Neutrophil (primary cell): Measurements from ENCODE around the gene RAB8B.

ENCODE experiments used
- H3K27ac ChIP-seq: fragments of 200-600 bp; sonication (generic); 2 replicates; pipeline ENCODE4 v1.5.1; 2016; ENCODE audit warnings: mild to moderate bottlenecking, moderate library complexity
- H3K27me3 ChIP-seq: fragments of 200-600 bp; sonication (generic); 2 replicates; pipeline ENCODE4 v1.6.0; 2016; ENCODE audit warnings: mild to moderate bottlenecking
- H3K36me3 ChIP-seq: fragments of 200-600 bp; sonication (generic); 2 replicates; pipeline ENCODE4 v1.5.1; 2017
- H3K4me1 ChIP-seq, 2 experiments: fragments of 200-600 bp in 1 of 2; sonication (generic) in 1 of 2; 1 replicate in 1 of 2; 2 replicates in 1 of 2; pipeline versions ENCODE4 v1.5.1 to v1.6.1; 2013 to 2016; ENCODE audit warnings: low read depth in 1 of 2, low read length in 1 of 2, mild to moderate bottlenecking in 1 of 2, moderate library complexity in 1 of 2; ENCODE audit not compliant: control insufficient read depth in 1 of 2, insufficient read depth in 1 of 2
- H3K4me3 ChIP-seq, 2 experiments: fragments of 200-600 bp in 1 of 2; sonication (generic) in 1 of 2; 1 replicate in 1 of 2; 2 replicates in 1 of 2; pipeline ENCODE4 v1.5.1; 2013 to 2016; ENCODE audit warnings: low read depth in 1 of 2, low read length in 1 of 2, mild to moderate bottlenecking in 1 of 2, moderate library complexity in 1 of 2
- H3K9me3 ChIP-seq: fragments of 200-600 bp; sonication (generic); 2 replicates; pipeline ENCODE4 v1.5.1; 2016
- TF ChIP-seq, protein P1 (sequence below): fragments of 200-600 bp; sonication (generic); IDR thresholded peaks from 2 replicates; pipeline ENCODE4 v1.5.1; 2016; ENCODE audit warnings: antibody characterized with exemption

Gene RAB8B

DNA sequence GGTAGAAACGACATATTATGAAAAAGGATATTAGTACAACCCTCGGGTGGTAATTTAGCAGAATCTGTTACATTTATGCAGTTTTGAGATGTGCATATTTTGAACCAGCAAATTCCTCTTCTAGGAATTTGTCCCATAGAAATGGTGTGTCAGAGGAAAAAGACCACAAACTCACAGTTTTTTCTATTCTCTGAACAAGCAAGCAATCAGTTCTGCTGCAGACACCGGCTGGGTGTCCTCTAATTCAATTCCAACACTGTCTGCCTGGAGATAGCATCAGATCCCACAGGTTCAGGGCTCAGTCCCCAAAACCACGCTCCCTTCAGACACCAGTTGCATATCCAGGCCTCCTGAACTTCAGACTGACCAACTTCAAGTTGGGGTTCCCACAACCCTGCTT lies 124.4 kb downstream of the RAB8B start:
- TF ChIP-seq, protein P1, sequence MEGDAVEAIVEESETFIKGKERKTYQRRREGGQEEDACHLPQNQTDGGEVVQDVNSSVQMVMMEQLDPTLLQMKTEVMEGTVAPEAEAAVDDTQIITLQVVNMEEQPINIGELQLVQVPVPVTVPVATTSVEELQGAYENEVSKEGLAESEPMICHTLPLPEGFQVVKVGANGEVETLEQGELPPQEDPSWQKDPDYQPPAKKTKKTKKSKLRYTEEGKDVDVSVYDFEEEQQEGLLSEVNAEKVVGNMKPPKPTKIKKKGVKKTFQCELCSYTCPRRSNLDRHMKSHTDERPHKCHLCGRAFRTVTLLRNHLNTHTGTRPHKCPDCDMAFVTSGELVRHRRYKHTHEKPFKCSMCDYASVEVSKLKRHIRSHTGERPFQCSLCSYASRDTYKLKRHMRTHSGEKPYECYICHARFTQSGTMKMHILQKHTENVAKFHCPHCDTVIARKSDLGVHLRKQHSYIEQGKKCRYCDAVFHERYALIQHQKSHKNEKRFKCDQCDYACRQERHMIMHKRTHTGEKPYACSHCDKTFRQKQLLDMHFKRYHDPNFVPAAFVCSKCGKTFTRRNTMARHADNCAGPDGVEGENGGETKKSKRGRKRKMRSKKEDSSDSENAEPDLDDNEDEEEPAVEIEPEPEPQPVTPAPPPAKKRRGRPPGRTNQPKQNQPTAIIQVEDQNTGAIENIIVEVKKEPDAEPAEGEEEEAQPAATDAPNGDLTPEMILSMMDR = no peak
- peaks cover 9% of the 10 kb centered on the region for H3K27me3 ChIP-seq
- no peaks in the 10 kb centered on the region for H3K36me3 ChIP-seq
- H3K4me3 ChIP-seq = no peak overlapping the region
- no peak overlapping the region for H3K27ac ChIP-seq
- H3K4me1 ChIP-seq = no peaks in the 10 kb centered on the region
- no peaks in the 10 kb centered on the region for H3K9me3 ChIP-seq

DNA sequence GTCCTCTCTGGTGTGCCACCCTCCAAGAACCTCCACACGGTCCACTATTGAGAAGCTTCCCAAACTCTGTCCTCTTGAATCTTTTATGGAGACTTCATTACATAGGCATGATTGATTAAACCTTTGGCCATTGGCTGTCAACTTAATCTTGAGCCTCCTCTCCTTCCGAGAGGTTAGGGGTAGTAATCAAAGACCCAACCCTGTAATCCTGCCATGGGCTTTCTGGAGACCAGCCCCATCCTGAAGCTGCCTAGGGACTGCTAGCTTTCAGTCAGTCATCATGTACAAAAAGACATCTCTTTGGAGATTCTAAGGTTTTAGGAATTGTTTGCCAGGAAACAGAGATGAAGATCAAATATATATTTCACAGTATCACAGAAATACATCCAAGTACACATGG lies 125.0 kb downstream of the RAB8B start:
- Histone ChIP-seq H3K36me3 (no peaks in the 10 kb centered on the region), H3K27me3 (peaks cover 9% of the 10 kb centered on the region), H3K27ac (no peak overlapping the region), H3K9me3 (no peaks in the 10 kb centered on the region), H3K4me3 (no peak overlapping the region), H3K4me1 (no peaks in the 10 kb centered on the region)
- TF ChIP-seq, protein P1 = no peak
